WTC11 (cell line): ENCODE results near the gene SLC44A5. TPM values are rescaled to one million over a fixed set of nuclear protein-coding genes. Genes with fewer than 3 reads are reported as not detected.

ENCODE experiments used
- ATAC-seq: fragments of 200-7000 bp; cut with Tn5 transposase; 2 replicates; pipeline ENCODE4 v1.10.0; 2021; ENCODE audit warnings: mild to moderate bottlenecking, moderate library complexity
- CTCF ChIA-PET: fragments of 300-600 bp; sonication (Branson Sonifier 250); formaldehyde crosslinking; loops from one replicate; lab custom pipeline; 2021; ENCODE audit warnings: antibody characterized with exemption; lab: Charles Lee
- POLR2A ChIA-PET: fragments of 350-600 bp; sonication (Branson Sonifier 250); formaldehyde crosslinking; loops from one replicate; lab custom pipeline; 2021; ENCODE audit warnings: antibody characterized with exemption; lab: Charles Lee
- DNase-seq: peaks from one replicate; pipeline ENCODE4 v3.0.0; 2021; ENCODE audit warnings: low spot score
- H3K27ac Mint-ChIP-seq: 2 replicates; pipeline ENCODE4 v1.8.0; 2021; ENCODE audit warnings: mixed read lengths
- H3K27me3 Mint-ChIP-seq: 2 replicates; pipeline ENCODE4 v1.8.0; 2021; ENCODE audit warnings: low read depth, mild to moderate bottlenecking, moderate library complexity, mixed read lengths
- H3K36me3 Mint-ChIP-seq: 2 replicates; pipeline ENCODE4 v1.8.0; 2021; ENCODE audit warnings: mixed read lengths
- H3K4me1 Mint-ChIP-seq: 2 replicates; pipeline ENCODE4 v1.8.0; 2022; ENCODE audit warnings: mixed read lengths
- H3K4me3 Mint-ChIP-seq: 2 replicates; pipeline ENCODE4 v1.8.0; 2021; ENCODE audit warnings: mild to moderate bottlenecking, moderate library complexity, mixed read lengths
- H3K9me3 Mint-ChIP-seq: 2 replicates; pipeline ENCODE4 v1.8.0; 2021; ENCODE audit warnings: mixed read lengths
- CBFB ChIP-seq: sonication (generic); formaldehyde crosslinking; IDR thresholded peaks from 2 replicates; pipeline ENCODE4 v1.8.1; 2022; ENCODE audit warnings: mild to moderate bottlenecking, low read depth, missing genetic modification reagents
- ESRRA ChIP-seq: sonication (generic); formaldehyde crosslinking; IDR thresholded peaks from 2 replicates; pipeline ENCODE4 v1.8.1; 2022; ENCODE audit warnings: mild to moderate bottlenecking, missing genetic modification reagents, borderline replicate concordance
- GRHL2 ChIP-seq: fragments of 250-450 bp; sonication (Bioruptor Pico); IDR thresholded peaks from 2 replicates; pipeline ENCODE4 v1.8.0; 2022; ENCODE audit warnings: mild to moderate bottlenecking, moderate library complexity; ENCODE audit not compliant: insufficient replicate concordance, severe bottlenecking
- HMGA2 ChIP-seq: fragments of 250-450 bp; sonication (Bioruptor Pico); IDR thresholded peaks from 2 replicates; pipeline ENCODE4 v1.4.0; 2021; ENCODE audit warnings: mild to moderate bottlenecking, moderate library complexity
- NFATC4 ChIP-seq: fragments of 250-450 bp; sonication (Bioruptor Pico); IDR thresholded peaks from 2 replicates; pipeline ENCODE4 v1.9.0; 2021; ENCODE audit warnings: mild to moderate bottlenecking
- NFYB ChIP-seq: sonication (generic); formaldehyde crosslinking; conservative IDR thresholded peaks from 2 replicates; pipeline ENCODE4 v1.8.0; 2022; ENCODE audit warnings: low read depth, missing genetic modification reagents
- NR1H2 ChIP-seq: sonication (generic); formaldehyde crosslinking; IDR thresholded peaks from 2 replicates; pipeline ENCODE4 v1.9.0; 2021; ENCODE audit warnings: mild to moderate bottlenecking, moderate library complexity, missing genetic modification reagents
- NR2C2 ChIP-seq: sonication (generic); formaldehyde crosslinking; IDR thresholded peaks from 2 replicates; pipeline ENCODE4 v1.8.0; 2022; ENCODE audit warnings: mild to moderate bottlenecking, missing genetic modification reagents
- NR3C1 ChIP-seq: sonication (generic); formaldehyde crosslinking; conservative IDR thresholded peaks from 2 replicates; pipeline ENCODE4 v1.8.1; 2023; ENCODE audit warnings: low read depth, mild to moderate bottlenecking, missing genetic modification reagents
- RORB ChIP-seq: fragments of 250-450 bp; sonication (Bioruptor Pico); IDR thresholded peaks from 2 replicates; pipeline ENCODE4 v1.9.0; 2021; ENCODE audit warnings: mild to moderate bottlenecking
- SMAD3 ChIP-seq: sonication (generic); formaldehyde crosslinking; IDR thresholded peaks from 2 replicates; pipeline ENCODE4 v1.8.0; 2022; ENCODE audit warnings: missing genetic modification reagents, mild to moderate bottlenecking, borderline replicate concordance
- ZBTB21 ChIP-seq: sonication (generic); formaldehyde crosslinking; IDR thresholded peaks from 2 replicates; pipeline ENCODE4 v1.8.1; 2023; ENCODE audit warnings: mild to moderate bottlenecking, missing genetic modification reagents, borderline replicate concordance
- ZNF317 ChIP-seq: sonication (generic); formaldehyde crosslinking; IDR thresholded peaks from 2 replicates; pipeline ENCODE4 v1.8.1; 2023; ENCODE audit warnings: low read depth, mild to moderate bottlenecking, moderate library complexity, missing genetic modification reagents, borderline replicate concordance
- ZNF416 ChIP-seq: fragments of 250-450 bp; sonication (Bioruptor Pico); IDR thresholded peaks from 2 replicates; pipeline ENCODE4 v1.9.0; 2021; ENCODE audit warnings: mild to moderate bottlenecking, inconsistent platforms
- ZNF671 ChIP-seq: fragments of 250-450 bp; sonication (Bioruptor Pico); IDR thresholded peaks from 2 replicates; pipeline ENCODE4 v1.8.0; 2021; ENCODE audit warnings: mild to moderate bottlenecking
- total RNA-seq: library from RNA; stranded (reverse); gene quantifications from 3 replicates; pipeline ENCODE4 v1.2.3, GENCODE V29; 2021
- TF ChIP-seq, protein P1 (sequence below): sonication (generic); formaldehyde crosslinking; IDR thresholded peaks from 2 replicates; pipeline ENCODE4 v1.8.1; 2022; ENCODE audit warnings: mild to moderate bottlenecking, moderate library complexity, missing genetic modification reagents
- TF ChIP-seq, protein P2 (sequence below): sonication (generic); formaldehyde crosslinking; conservative IDR thresholded peaks from 2 replicates; pipeline ENCODE4 v1.8.1; 2023; ENCODE audit warnings: mild to moderate bottlenecking, low read depth, missing genetic modification reagents, moderate library complexity
- TF ChIP-seq, protein P3 (sequence below): sonication (generic); formaldehyde crosslinking; IDR thresholded peaks from 2 replicates; pipeline ENCODE4 v1.8.0; 2023; ENCODE audit warnings: missing genetic modification reagents
- TF ChIP-seq, protein P4 (sequence below): sonication (generic); formaldehyde crosslinking; IDR thresholded peaks from 2 replicates; pipeline ENCODE4 v1.8.0; 2023; ENCODE audit warnings: mild to moderate bottlenecking, missing genetic modification reagents
- TF ChIP-seq, protein P5 (sequence below): fragments of 250-450 bp; sonication (Bioruptor Pico); IDR thresholded peaks from 2 replicates; pipeline ENCODE4 v1.8.0; 2021; ENCODE audit warnings: mild to moderate bottlenecking
- TF ChIP-seq, protein P6 (sequence below): sonication (generic); formaldehyde crosslinking; IDR thresholded peaks from 2 replicates; pipeline ENCODE4 v1.8.0; 2022; ENCODE audit warnings: mild to moderate bottlenecking, missing genetic modification reagents

SLC44A5 gene
- total RNA-seq, 1 experiment from 2014 or later: 1.8 TPM

DNA sequence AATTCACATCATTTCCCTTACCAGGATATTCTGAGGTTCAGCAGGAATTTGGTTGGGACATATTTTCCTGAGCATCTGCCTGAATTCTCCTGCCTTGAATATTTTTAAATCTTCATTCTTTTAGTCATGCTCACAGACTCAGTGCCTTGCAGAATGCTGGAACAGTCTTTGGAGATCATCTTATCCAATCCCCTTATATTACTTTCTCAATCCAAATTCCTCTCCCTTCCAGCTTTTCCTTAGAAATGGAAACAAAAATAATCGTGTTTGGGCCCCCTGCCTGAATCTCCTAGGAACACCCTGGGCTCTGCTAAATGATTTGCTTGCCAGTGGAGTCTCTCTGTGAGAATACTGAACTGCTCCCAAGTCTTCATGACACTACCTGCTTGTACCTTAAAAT is 438.4 kb downstream of the SLC44A5 start:
- Mint-ChIP-seq H3K9me3 (peaks cover 12% of the 10 kb centered on the region), H3K36me3 (no peaks in the 10 kb centered on the region), H3K4me3 (no peak overlapping the region), H3K4me1 (0 out of 2 replicates have a peak, but pooled peaks cover 3% of the 10 kb centered on the region), H3K27me3 (no peaks in the 10 kb centered on the region), H3K27ac (no peak overlapping the region)
- POLR2A ChIA-PET: interaction anchor here (0.6 kb wide), 1 partner anchor 30 kb away, joined by 5 read pairs; no protein-coding TSS in a partner anchor
- no peak for ATAC-seq
- DNase-seq: no peak
- TF ChIP-seq, protein P1, sequence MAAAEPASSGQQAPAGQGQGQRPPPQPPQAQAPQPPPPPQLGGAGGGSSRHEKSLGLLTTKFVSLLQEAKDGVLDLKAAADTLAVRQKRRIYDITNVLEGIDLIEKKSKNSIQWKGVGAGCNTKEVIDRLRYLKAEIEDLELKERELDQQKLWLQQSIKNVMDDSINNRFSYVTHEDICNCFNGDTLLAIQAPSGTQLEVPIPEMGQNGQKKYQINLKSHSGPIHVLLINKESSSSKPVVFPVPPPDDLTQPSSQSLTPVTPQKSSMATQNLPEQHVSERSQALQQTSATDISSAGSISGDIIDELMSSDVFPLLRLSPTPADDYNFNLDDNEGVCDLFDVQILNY: no peak
- TF ChIP-seq, protein P2, sequence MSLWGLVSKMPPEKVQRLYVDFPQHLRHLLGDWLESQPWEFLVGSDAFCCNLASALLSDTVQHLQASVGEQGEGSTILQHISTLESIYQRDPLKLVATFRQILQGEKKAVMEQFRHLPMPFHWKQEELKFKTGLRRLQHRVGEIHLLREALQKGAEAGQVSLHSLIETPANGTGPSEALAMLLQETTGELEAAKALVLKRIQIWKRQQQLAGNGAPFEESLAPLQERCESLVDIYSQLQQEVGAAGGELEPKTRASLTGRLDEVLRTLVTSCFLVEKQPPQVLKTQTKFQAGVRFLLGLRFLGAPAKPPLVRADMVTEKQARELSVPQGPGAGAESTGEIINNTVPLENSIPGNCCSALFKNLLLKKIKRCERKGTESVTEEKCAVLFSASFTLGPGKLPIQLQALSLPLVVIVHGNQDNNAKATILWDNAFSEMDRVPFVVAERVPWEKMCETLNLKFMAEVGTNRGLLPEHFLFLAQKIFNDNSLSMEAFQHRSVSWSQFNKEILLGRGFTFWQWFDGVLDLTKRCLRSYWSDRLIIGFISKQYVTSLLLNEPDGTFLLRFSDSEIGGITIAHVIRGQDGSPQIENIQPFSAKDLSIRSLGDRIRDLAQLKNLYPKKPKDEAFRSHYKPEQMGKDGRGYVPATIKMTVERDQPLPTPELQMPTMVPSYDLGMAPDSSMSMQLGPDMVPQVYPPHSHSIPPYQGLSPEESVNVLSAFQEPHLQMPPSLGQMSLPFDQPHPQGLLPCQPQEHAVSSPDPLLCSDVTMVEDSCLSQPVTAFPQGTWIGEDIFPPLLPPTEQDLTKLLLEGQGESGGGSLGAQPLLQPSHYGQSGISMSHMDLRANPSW (CRISPR knock-in tag): no peak
- TF ChIP-seq SMAD3 (CRISPR knock-in tag): no peak
- TF ChIP-seq, protein P3, sequence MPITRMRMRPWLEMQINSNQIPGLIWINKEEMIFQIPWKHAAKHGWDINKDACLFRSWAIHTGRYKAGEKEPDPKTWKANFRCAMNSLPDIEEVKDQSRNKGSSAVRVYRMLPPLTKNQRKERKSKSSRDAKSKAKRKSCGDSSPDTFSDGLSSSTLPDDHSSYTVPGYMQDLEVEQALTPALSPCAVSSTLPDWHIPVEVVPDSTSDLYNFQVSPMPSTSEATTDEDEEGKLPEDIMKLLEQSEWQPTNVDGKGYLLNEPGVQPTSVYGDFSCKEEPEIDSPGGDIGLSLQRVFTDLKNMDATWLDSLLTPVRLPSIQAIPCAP: no peak
- TF ChIP-seq ESRRA (CRISPR knock-in tag): no peak
- TF ChIP-seq, all 79 proteins: peak for 0
- CTCF ChIA-PET: interaction anchor here (0.6 to 1.0 kb wide), 3 partner anchors 68 to 400 kb away, joined by 3 read pairs; no protein-coding TSS in a partner anchor

DNA sequence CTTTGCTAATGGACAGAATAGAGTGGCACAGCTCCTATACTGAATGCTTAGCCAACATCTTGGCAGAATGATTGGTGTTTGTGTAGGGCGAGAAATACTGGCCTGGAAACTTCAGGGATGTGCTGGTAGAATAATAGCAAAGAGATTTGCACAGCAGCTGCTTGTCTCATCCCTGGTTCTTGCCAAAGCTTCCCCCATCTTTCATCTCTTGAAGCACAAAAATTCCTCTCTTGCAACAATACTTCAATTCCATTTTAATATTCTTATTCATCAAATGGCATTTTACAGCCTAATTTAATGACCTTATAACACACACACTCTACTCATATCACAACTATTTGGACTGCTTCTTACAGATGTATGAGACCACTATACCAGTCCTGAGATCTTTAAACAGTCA is 439.0 kb downstream of the SLC44A5 start:
- H3K4me1 Mint-ChIP-seq: 0 out of 2 replicates have a peak, but pooled peaks cover 3% of the 10 kb centered on the region
- H3K9me3 Mint-ChIP-seq: peaks cover 12% of the 10 kb centered on the region
- ChIA-PET CTCF (interaction anchor here (0.7 kb wide), 1 partner anchor 400 kb away, joined by 3 read pairs; no protein-coding TSS in a partner anchor), POLR2A (no interaction called here)
- ATAC-seq: no peak
- no peaks in the 10 kb centered on the region for H3K27me3 Mint-ChIP-seq
- H3K36me3 Mint-ChIP-seq: no peaks in the 10 kb centered on the region
- H3K27ac Mint-ChIP-seq: no peak overlapping the region
- no peak overlapping the region for H3K4me3 Mint-ChIP-seq
- TF ChIP-seq ESRRA (CRISPR knock-in tag) (no peak), GRHL2 (CRISPR knock-in tag) (no peak), NFYB (CRISPR knock-in tag) (no peak), ZNF671 (no peak), ZNF317 (CRISPR knock-in tag) (no peak), CBFB (CRISPR knock-in tag) (no peak), ZNF416 (CRISPR knock-in tag) (no peak), NR2C2 (CRISPR knock-in tag) (no peak), NR1H2 (CRISPR knock-in tag) (no peak), RORB (no peak), HMGA2 (no peak), NFATC4 (CRISPR knock-in tag) (no peak), NR3C1 (CRISPR knock-in tag) (no peak), ZBTB21 (CRISPR knock-in tag) (no peak)
- TF ChIP-seq, protein P4, sequence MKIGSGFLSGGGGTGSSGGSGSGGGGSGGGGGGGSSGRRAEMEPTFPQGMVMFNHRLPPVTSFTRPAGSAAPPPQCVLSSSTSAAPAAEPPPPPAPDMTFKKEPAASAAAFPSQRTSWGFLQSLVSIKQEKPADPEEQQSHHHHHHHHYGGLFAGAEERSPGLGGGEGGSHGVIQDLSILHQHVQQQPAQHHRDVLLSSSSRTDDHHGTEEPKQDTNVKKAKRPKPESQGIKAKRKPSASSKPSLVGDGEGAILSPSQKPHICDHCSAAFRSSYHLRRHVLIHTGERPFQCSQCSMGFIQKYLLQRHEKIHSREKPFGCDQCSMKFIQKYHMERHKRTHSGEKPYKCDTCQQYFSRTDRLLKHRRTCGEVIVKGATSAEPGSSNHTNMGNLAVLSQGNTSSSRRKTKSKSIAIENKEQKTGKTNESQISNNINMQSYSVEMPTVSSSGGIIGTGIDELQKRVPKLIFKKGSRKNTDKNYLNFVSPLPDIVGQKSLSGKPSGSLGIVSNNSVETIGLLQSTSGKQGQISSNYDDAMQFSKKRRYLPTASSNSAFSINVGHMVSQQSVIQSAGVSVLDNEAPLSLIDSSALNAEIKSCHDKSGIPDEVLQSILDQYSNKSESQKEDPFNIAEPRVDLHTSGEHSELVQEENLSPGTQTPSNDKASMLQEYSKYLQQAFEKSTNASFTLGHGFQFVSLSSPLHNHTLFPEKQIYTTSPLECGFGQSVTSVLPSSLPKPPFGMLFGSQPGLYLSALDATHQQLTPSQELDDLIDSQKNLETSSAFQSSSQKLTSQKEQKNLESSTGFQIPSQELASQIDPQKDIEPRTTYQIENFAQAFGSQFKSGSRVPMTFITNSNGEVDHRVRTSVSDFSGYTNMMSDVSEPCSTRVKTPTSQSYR: no peak
- TF ChIP-seq, protein P5, sequence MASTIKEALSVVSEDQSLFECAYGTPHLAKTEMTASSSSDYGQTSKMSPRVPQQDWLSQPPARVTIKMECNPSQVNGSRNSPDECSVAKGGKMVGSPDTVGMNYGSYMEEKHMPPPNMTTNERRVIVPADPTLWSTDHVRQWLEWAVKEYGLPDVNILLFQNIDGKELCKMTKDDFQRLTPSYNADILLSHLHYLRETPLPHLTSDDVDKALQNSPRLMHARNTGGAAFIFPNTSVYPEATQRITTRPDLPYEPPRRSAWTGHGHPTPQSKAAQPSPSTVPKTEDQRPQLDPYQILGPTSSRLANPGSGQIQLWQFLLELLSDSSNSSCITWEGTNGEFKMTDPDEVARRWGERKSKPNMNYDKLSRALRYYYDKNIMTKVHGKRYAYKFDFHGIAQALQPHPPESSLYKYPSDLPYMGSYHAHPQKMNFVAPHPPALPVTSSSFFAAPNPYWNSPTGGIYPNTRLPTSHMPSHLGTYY (CRISPR knock-in tag): no peak
- TF ChIP-seq, protein P6, sequence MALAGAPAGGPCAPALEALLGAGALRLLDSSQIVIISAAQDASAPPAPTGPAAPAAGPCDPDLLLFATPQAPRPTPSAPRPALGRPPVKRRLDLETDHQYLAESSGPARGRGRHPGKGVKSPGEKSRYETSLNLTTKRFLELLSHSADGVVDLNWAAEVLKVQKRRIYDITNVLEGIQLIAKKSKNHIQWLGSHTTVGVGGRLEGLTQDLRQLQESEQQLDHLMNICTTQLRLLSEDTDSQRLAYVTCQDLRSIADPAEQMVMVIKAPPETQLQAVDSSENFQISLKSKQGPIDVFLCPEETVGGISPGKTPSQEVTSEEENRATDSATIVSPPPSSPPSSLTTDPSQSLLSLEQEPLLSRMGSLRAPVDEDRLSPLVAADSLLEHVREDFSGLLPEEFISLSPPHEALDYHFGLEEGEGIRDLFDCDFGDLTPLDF (CRISPR knock-in tag): no peak
- DNase-seq: no peak
